Heart right ventricle (tissue), 16 donors: ENCODE results near the gene ZFYVE26. TPM values are rescaled to one million over a fixed set of nuclear protein-coding genes. Genes with fewer than 3 reads are reported as not detected.
"Not testable (repeated sequence)": the region's sequence is repeated elsewhere in the genome, so short reads cannot be mapped to it uniquely, and the experiment has no call there.

ENCODE experiments used
- ATAC-seq, 8 donors: fragments of 200-7000 bp; cut with Tn5 transposase; one replicate each; pipeline ENCODE4 v1.9.1; 2020; ENCODE audit warnings: mild to moderate bottlenecking in 8 of 8, moderate library complexity in 8 of 8, moderate number of reproducible peaks in 1 of 8
- DNase-seq, 2 donors: peaks; one replicate each; pipeline ENCODE4 v3.0.0-alpha.2; 2020
- H3K27ac ChIP-seq, 10 donors: fragments of 200-600 bp; sonication (generic) in 2 of 10; one replicate each; pipeline versions ENCODE4 v1.5.0 to v1.8.0; 2020 to 2022; ENCODE audit warnings: mild to moderate bottlenecking in 3 of 10
- H3K27me3 ChIP-seq, 7 donors: fragments of 200-600 bp; one replicate each; pipeline ENCODE4 v1.8.0; 2021 to 2022; ENCODE audit warnings: mild to moderate bottlenecking in 2 of 7
- H3K36me3 ChIP-seq, 9 donors: fragments of 200-600 bp; sonication (generic) in 1 of 9; one replicate each; pipeline versions ENCODE4 v1.5.0 to v1.8.0; 2020 to 2022; ENCODE audit warnings: mild to moderate bottlenecking in 2 of 9
- H3K4me1 ChIP-seq, 9 donors: fragments of 200-600 bp; sonication (generic) in 1 of 9; one replicate each; pipeline versions ENCODE4 v1.5.0 to v1.8.0; 2020 to 2022; ENCODE audit warnings: mild to moderate bottlenecking in 4 of 9
- H3K4me3 ChIP-seq, 10 donors: fragments of 200-600 bp; sonication (generic) in 2 of 10; one replicate each; pipeline versions ENCODE4 v1.5.0 to v1.8.0; 2020 to 2022; ENCODE audit warnings: mild to moderate bottlenecking in 7 of 10, moderate library complexity in 2 of 10
- H3K9me3 ChIP-seq, 11 donors: fragments of 200-600 bp in 10 of 11; sonication (generic) in 2 of 11; one replicate each; pipeline versions ENCODE4 v1.5.0 to v1.8.0; 2013 to 2022; ENCODE audit warnings: mild to moderate bottlenecking in 2 of 11, control low read depth in 1 of 11, moderate library complexity in 1 of 11
- WGBS, 2 donors: extraction: QIAGEN DNeasy Blood & Tissue Kit; methylation state at CpG; one replicate each; pipeline ENCODE4 v1.1.7; 2013; ENCODE audit warnings: inconsistent platforms in 1 of 2; 5-methylcytosine and 5-hydroxymethylcytosine counted together
- intact Hi-C, 10 donors: fragments of 100-400 bp; cut with DNase I; formaldehyde crosslinking; loops; one replicate each; pipeline versions ENCODE4 v1.11.1 to v1.14.2; 2022
- polyA plus RNA-seq, 2 donors: library from polyadenylated mRNA; stranded (reverse); fragments of 200-250 nt; gene quantifications; one replicate each; pipeline ENCODE4 v1.2.3, GENCODE V29; 2013
- total RNA-seq, 10 donors: library from RNA; stranded (reverse); fragmentation: NEBNext Ultra II Directional in 3 of 10; extraction: Animal tissue kit (Norgen Biotek cat#: 25700) in 3 of 10; gene quantifications; one replicate each; pipeline versions ENCODE4 v1.2.1 to v1.2.4, GENCODE V29; 2021 to 2023
- TF ChIP-seq, protein P1 (sequence below), 9 donors: fragments of 200-600 bp; sonication (generic) in 2 of 9; IDR thresholded peaks; one replicate each; pipeline versions ENCODE4 v1.5.0 to v1.8.0; 2021 to 2022; ENCODE audit warnings: antibody characterized with exemption in 9 of 9, mild to moderate bottlenecking in 5 of 9, moderate library complexity in 1 of 9
- donor health status: Arrhythmogenic right ventricular cardiomyopathy.
- donor health status: ischemic (EF 13 %, LVEDD 7.1; RV severe dilation, severe dysfunction).
- donor health status: healthy with polysubstance abuse.
- donor health status: DM: no; HTN: yes; CAD: no.
- donor health status: DM: no; HTN: no; CAD: no.
- donor health status: ischemic (EF 25% LVEDD 6.9; RV normal size, moderate dysfunction).
- donor health status: ischemic (EF 25% LVEDD 5.7; RV mildly dilated, moderate dysfunction).
- donor health status: healthy.
- donor health status: DM: yes; HTN: yes; CAD: no.
- donor health status: Ischemic cardiomyopathy.
- donor health status: ischemic (EF 35%, LVEDD 5.7; RV mildly dilated, moderate dysfunction).
- donor health status: nonischemic (EF 11% LVEDD 7.7; RV severe dilation, severe dysfunction).
- donor health status: DM: yes; HTN: yes; CAD: no.
- donor health status: PGD.
- donor health status: ischemic (EF 29% LVEDD 5.4; RV normal size, mild dysfunction).
- donor health status: nonischemic (EF 23%, LVEDD 6.1; RV moderate dilation, normal function).

ZFYVE26 gene
- total and polyA plus RNA-seq, 12 donors, result 2.8 to 17.9 (median 14.6) TPM

DNA sequence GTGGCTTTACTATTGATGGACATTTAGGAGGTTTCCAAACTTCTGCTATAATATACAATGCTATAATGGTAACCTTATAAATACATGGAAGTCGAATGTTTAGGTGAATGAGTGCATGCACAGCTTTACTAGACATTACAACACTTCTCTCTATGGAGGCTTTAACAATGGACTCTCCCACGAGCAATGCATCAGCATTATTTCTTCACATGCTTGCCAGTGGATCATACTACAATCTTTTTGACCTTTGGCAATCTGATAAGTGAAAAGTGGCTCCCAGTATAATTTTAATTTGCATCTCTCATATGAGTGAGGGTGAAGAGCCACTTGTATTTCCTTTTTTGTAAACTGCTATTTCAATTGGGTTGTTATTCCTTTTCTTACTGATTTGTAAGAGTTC lies 96.5 kb downstream of the ZFYVE26 start:
- H3K9me3 ChIP-seq, result no peaks in the 10 kb centered on the region
- intact Hi-C loops, result no loop called here
- H3K4me3 ChIP-seq, result no peak overlapping the region
- H3K27me3 ChIP-seq, result peaks cover 0 to 16% (median 0%) of the 10 kb centered on the region in 7 donors
- TF ChIP-seq, protein P1, sequence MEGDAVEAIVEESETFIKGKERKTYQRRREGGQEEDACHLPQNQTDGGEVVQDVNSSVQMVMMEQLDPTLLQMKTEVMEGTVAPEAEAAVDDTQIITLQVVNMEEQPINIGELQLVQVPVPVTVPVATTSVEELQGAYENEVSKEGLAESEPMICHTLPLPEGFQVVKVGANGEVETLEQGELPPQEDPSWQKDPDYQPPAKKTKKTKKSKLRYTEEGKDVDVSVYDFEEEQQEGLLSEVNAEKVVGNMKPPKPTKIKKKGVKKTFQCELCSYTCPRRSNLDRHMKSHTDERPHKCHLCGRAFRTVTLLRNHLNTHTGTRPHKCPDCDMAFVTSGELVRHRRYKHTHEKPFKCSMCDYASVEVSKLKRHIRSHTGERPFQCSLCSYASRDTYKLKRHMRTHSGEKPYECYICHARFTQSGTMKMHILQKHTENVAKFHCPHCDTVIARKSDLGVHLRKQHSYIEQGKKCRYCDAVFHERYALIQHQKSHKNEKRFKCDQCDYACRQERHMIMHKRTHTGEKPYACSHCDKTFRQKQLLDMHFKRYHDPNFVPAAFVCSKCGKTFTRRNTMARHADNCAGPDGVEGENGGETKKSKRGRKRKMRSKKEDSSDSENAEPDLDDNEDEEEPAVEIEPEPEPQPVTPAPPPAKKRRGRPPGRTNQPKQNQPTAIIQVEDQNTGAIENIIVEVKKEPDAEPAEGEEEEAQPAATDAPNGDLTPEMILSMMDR (IDR thresholded peaks at IDR 0.05), result no peak
- ATAC-seq, result no peak
- no peak overlapping the region for H3K27ac ChIP-seq
- H3K36me3 ChIP-seq, result no peaks in the 10 kb centered on the region
- WGBS, 2 donors, result 38 to 55% methylated on average over 2 of the region's 2 CpGs
- H3K4me1 ChIP-seq, result peaks cover 0 to 12% (median 9%) of the 10 kb centered on the region in 9 donors
- no peak for DNase-seq

DNA sequence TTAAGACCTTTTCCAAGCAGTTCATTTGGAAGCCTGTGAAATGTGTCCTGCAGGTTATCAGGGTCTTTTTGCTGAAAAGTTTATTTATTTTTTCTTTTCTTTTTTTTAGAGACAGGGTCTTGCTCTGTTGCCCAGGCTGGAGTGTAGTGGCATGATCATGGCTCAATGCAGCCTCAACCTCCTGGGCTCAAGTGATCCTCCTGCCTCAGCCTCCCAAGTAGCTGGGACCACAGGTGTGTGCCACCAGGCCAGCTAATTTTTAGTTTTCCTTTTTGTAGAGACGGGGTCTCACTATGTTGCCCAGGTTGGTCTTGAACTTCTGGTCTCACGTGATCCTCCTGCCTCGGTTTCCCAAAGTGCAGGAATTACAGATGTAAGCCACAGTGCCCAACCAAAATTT lies 97.0 kb downstream of the ZFYVE26 start:
- H3K27ac ChIP-seq, H3K36me3 ChIP-seq, DNase-seq, H3K4me3 ChIP-seq, intact Hi-C loops, H3K9me3 ChIP-seq, ATAC-seq: not testable (repeated sequence)
- WGBS, 2 donors, result 87 to 89% methylated on average over 3 of the region's 3 CpGs
- peaks cover 0 to 16% (median 0%) of the 10 kb centered on the region in 7 donors for H3K27me3 ChIP-seq
- H3K4me1 ChIP-seq, result peaks cover 0 to 12% (median 9%) of the 10 kb centered on the region in 9 donors

DNA sequence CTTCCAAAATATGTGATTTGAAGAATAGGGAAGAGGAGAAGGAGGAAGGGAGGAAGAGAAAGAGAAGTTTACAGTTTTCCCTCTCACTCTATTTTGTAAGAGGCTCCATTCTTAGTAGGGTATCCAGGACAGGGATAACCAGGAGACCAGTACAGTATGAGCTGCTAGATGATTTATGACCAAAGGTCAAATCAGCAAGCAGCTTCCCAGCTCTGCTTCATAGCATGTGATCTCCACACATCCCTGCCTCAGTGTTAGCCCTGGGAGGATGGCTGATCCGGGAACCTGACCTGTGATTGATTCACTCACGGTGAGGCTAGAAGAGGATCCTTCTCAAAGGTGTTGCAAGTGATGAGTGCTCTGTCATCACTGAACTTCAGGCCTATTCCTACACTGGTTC lies 98.1 kb downstream of the ZFYVE26 start:
- TF ChIP-seq, protein P1 (IDR thresholded peaks at IDR 0.05), result no peak
- no peaks in the 10 kb centered on the region for H3K36me3 ChIP-seq
- H3K27ac ChIP-seq, result no peak overlapping the region
- no peaks in the 10 kb centered on the region for H3K9me3 ChIP-seq
- no peak for DNase-seq
- intact Hi-C loops, result no loop called here
- 57% methylated on average over 2 of the region's 2 CpGs for WGBS, 2 donors
- H3K27me3 ChIP-seq, result peaks cover 0 to 12% (median 0%) of the 10 kb centered on the region in 7 donors
- no peak for ATAC-seq
- no peak overlapping the region for H3K4me3 ChIP-seq
- H3K4me1 ChIP-seq, result peaks cover 0 to 12% (median 9%) of the 10 kb centered on the region in 9 donors

DNA sequence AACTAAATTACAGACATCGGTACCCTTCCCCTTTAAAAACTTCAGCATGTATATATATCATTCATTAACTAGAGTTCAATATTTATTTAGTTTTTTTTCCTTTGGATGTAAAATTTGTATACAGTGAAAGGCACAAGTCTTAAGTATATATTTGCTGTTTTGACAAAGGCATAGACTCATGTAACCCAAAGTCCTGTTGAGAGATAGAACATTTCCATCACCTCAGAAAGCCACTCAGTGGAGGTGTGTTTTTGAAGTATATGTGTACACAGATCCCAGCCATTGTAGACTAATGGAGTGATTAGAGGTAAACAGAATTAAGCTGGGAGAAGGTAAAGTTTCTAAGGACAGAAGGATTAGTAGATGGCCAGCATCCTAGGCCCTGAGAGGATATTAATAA lies 99.3 kb downstream of the ZFYVE26 start:
- no peaks in the 10 kb centered on the region for H3K9me3 ChIP-seq
- H3K4me3 ChIP-seq, result no peak overlapping the region
- DNase-seq, result no peak
- peaks cover 0 to 4% (median 2%) of the 10 kb centered on the region in 9 donors for H3K4me1 ChIP-seq
- no peak for ATAC-seq
- peaks cover 0 to 1% (median 0%) of the 10 kb centered on the region in 7 donors for H3K27me3 ChIP-seq
- WGBS, 2 donors, result 97 to 99% methylated on average over 1 of the region's 1 CpG
- no peaks in the 10 kb centered on the region for H3K36me3 ChIP-seq
- TF ChIP-seq, protein P1 (IDR thresholded peaks at IDR 0.05), result no peak
- intact Hi-C loops, result no loop called here
- no peak overlapping the region for H3K27ac ChIP-seq

DNA sequence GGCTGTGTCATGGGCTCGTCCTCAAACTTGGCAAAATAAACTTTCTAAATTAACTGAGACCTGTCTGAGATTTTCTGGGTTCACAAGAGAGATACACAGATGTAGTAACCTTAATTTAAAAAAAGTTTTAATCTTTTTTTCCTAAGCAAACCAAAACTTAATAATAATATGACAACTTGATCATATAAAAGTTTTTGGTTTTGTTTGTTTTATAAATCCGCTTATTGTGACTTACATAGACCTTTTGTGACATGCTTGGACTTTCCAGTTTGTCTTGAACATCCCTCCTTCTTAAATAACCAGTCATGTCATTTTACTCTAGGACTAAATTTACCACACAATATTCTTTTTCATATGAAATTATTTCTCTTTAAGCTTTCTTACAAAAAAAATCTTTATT lies 106.2 kb downstream of the ZFYVE26 start:
- TF ChIP-seq, protein P1 (IDR thresholded peaks at IDR 0.05), result no peak
- H3K4me1 ChIP-seq, result no peaks in the 10 kb centered on the region
- H3K36me3 ChIP-seq, result no peaks in the 10 kb centered on the region
- H3K27ac ChIP-seq, result no peak overlapping the region
- H3K9me3 ChIP-seq, result peaks cover 0 to 35% (median 0%) of the 10 kb centered on the region in 11 donors
- intact Hi-C loops, result no loop called here
- H3K27me3 ChIP-seq, result no peaks in the 10 kb centered on the region
- ATAC-seq (no peak), DNase-seq (no peak)
- H3K4me3 ChIP-seq, result no peak overlapping the region
- WGBS, 2 donors, result 87% methylated on average over 2 of the region's 2 CpGs

DNA sequence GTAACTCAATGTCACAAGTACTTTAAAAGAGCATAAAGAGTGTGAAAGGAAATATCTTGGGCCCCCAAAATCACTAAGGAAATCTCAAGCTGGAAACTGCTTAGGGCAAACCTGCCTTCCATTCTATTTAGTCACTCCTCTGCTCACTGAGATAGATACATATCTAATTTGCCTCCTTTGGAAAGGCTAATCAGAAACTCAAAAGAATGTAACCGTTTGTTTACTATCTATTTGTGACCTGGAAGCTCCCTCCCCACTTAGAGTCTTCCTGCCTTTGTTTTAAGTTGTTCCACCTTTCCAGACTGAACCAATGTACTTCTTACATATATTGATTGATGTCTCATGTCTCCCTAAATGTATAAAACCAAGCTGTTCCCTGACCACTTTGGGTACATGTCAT lies 106.6 kb downstream of the ZFYVE26 start:
- DNase-seq, ATAC-seq, H3K36me3 ChIP-seq, H3K27me3 ChIP-seq, H3K27ac ChIP-seq, H3K4me1 ChIP-seq, H3K4me3 ChIP-seq: not testable (repeated sequence)
- WGBS, 2 donors, result 52 to 61% methylated on average over 1 of the region's 1 CpG
- intact Hi-C loops, result loop anchor here in 8 of 10 donors (5.0 to 10.0 kb wide), 5 partner anchors 95 to 285 kb away; partner anchors contain the start of gene ARG2 (in 1 of the 8)
- H3K9me3 ChIP-seq, result peaks cover 0 to 35% (median 0%) of the 10 kb centered on the region in 11 donors

DNA sequence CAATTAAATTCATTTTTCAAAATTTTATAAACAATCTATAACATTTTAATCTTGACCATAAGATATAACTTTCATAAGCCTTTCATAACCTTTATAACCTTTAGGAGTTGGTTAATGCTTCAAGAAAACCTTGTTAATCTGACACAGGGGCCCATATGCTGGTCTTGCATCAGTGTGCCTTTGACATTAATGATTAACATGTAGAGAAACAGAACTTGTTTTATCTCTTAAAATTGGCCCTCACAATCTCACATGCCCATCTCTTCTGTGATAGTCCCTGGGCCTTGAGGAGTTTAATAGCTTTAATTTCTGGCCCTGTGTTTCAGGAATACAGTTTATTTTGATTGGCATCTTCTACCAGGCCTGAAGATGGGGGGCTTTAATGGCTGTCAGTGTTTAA lies 107.0 kb downstream of the ZFYVE26 start:
- not testable (repeated sequence) for H3K27me3 ChIP-seq, H3K4me1 ChIP-seq, H3K27ac ChIP-seq, DNase-seq, H3K4me3 ChIP-seq, H3K36me3 ChIP-seq, ATAC-seq
- intact Hi-C loops, result loop anchor here in 8 of 10 donors (5.0 to 10.0 kb wide), 5 partner anchors 95 to 285 kb away; partner anchors contain the start of gene ARG2 (in 1 of the 8)
- H3K9me3 ChIP-seq, result peaks cover 0 to 35% (median 0%) of the 10 kb centered on the region in 11 donors
